Measurements from ENCODE around the gene MYH9.

DNA sequence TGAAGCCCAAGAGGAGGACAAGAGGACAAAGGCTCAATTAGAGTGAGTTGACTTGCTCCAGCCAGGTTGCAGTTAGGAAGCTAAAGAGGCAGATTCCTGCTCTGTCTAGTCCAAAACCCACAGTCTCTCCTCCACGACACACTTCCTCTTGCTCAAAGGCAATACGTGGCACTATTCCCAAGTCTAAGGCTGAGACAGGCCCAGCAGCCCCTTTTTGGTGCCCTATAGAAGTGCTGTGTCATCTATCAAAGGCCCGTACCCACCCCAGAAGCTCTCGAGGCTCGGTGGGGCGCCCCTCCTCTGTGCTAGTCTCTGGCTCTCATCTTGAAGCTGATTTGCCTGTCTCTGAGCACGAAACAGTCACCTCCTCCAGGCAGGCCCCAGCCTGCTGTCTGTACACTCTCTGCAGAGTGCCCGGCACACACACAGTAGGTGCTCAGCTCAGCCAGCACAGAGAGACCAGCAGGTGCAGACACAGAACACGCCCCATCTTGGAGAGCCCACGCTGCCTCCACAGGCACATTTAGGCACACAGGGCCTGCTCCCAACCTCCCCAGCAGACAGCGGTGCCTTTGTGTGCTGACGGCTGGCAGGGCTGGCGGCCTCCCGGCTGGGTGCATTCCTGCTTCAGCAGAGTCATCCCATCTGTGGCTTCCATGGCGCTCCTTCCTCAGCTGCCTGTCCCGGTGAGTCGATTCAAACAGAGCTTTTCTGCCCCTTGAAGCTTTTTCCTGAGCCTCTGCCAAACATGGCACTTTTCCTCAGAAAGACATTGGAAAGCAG lies 52.8 kb downstream of the MYH9 start:
- TF ChIP-seq, protein P1, sequence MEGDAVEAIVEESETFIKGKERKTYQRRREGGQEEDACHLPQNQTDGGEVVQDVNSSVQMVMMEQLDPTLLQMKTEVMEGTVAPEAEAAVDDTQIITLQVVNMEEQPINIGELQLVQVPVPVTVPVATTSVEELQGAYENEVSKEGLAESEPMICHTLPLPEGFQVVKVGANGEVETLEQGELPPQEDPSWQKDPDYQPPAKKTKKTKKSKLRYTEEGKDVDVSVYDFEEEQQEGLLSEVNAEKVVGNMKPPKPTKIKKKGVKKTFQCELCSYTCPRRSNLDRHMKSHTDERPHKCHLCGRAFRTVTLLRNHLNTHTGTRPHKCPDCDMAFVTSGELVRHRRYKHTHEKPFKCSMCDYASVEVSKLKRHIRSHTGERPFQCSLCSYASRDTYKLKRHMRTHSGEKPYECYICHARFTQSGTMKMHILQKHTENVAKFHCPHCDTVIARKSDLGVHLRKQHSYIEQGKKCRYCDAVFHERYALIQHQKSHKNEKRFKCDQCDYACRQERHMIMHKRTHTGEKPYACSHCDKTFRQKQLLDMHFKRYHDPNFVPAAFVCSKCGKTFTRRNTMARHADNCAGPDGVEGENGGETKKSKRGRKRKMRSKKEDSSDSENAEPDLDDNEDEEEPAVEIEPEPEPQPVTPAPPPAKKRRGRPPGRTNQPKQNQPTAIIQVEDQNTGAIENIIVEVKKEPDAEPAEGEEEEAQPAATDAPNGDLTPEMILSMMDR (IDR thresholded peaks at IDR 0.05 in 8 of 11, conservative IDR thresholded peaks at IDR 0.05 in 3 of 11): no peak
- TF ChIP-seq POLR2A (IDR thresholded peaks at IDR 0.05): no peak

All from spleen (tissue), 7 donors.